SH-SY5Y (cell line): ENCODE data around the gene TSPO2.

Experiments
- GATA2 ChIP-seq: IDR thresholded peaks from 2 replicates; pipeline ENCODE4 v1.6.1; 2011; ENCODE audit warnings: mild to moderate bottlenecking, low read depth, low read length
- GATA3 ChIP-seq: IDR thresholded peaks from 2 replicates; pipeline ENCODE4 v1.6.1; 2011; ENCODE audit warnings: low read depth, mild to moderate bottlenecking, low read length, moderate library complexity

- TF ChIP-seq GATA3 (peak; percentile 79), GATA2 (peak; percentile 88)
Observed at GRCh38 chr6:41079080-41079479, 36.8 kb downstream of the TSPO2 start.
